ENCODE results near the gene EPHB1.

Gene EPHB1

DNA sequence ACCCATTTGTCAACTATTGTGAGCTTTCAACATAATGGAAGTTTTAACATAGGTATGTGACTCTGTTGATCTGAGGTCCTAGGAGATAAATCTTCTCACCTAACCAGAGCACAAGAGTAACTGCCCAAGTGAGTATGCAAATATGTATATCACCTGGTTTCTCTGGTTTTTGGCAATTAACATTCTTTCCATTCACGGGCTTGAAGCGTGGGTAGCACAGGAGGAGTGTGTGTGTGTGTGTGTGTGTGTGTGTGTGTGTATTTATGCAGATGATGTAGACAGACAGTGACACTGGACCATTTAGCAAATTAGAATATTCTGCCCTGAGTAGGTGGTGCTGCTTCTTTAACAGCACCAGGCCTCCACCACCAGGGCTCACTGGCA is 15.0 kb downstream of the EPHB1 start:
- no peak for DNase-seq

- DNase-seq, result no peak
Observed at GRCh38 chr3:134810850-134811249, 15.8 kb downstream of the EPHB1 start.

DNA sequence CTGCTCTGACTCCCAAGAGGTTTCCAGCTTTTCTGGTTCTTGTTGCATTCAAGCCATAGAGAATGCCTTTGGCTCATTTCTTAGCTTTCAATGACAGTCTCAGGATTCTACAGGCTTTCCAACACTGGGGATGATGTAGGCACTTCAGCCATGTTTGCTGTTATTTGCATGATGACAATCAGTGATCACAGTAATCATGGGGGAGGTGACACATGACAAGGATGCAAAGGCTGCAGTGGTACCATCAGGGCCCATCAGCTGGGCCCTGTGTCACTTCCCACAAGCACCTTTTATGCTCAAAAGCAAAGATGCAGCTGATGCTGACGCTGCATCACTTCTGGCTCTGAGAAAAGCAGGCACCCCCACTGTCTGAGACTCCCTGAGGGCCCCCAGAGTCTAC is 18.6 kb downstream of the EPHB1 start:
- no peak for DNase-seq

DNA sequence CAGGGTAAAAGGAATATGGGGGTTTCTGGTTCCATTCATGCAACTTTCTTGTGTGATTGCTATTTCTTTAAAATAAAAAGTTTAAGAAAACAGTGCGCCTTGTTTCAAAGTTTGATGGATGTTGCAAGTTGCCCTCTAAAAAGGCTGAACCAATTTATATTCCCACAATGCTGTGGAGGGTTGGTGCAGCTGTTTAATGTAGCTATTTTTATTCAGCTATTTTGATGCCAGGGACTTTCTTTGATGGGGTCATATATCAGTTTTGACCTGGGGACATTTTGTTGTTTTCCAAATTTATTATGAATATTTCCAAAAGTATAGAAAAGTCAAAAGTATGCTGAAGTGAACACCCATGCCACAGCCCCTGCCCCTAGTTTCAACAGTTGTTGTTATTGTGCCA is 20.5 kb downstream of the EPHB1 start:
- no peak for DNase-seq

DNA sequence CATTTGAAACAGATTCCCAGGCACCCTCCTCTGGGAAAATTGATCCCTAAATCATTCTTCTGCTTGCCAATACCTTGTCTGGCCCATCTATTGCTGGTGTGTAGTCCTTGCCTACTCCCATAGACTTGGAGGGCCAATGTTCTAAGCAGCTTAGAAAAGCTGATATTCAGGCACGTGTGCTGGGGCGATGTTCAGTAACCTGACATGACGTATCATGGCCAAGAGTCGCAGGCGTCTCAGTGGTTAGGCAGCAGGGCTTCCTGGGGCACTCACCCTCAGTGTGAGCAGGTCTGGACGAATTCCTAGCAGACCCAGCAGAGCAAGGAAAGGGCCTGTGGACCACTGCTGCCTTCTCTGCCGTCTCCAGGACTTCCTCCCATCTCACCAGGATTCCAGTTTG is 21.6 kb downstream of the EPHB1 start:
- no peak for DNase-seq

DNA sequence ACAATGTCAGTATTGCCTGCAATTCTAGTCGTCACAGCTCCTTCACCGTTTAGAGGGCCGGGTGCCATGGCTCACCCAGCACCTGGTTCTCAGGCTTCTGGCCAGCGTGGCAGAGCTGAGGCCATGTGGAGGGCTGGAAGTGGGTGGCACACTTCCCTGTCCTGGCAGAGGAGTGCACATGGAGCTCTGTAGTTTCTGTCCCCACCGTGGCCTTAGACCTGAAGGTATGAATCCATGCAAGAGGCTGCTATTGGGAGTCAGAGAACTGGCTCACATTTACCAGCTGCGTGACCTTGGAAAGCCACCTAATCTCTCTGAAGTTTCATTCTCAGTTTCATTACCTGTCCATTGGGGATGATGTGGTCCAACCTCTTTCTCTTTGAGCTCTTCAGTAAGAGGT is 22.2 kb downstream of the EPHB1 start:
- no peak for DNase-seq

DNA sequence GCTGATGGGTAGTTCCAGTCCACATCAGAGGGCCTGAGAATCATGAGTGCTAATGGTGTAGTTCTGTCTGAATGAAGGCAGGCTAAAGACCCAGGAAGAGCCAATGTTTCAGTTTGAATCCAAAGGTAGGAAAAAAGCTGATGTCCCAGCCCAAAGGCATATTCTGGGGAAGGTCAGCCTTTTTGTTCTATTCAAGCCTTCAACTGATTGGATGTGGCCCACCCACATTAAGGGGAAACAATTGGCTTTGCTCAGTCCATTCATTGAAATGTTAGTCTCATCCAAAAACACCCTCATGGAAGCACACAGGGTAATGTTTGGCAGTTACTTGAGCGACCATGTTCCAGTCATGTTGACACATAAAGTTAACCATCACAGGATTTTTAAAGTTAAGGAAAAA is 25.9 kb downstream of the EPHB1 start:
- DNase-seq, result no peak

GRCh38 chr3:134822090-134822489 is 27.0 kb downstream of the EPHB1 start:
- no peak for DNase-seq

- no peak for DNase-seq
Observed at GRCh38 chr3:134823679-134824078, 28.6 kb downstream of the EPHB1 start.

DNA sequence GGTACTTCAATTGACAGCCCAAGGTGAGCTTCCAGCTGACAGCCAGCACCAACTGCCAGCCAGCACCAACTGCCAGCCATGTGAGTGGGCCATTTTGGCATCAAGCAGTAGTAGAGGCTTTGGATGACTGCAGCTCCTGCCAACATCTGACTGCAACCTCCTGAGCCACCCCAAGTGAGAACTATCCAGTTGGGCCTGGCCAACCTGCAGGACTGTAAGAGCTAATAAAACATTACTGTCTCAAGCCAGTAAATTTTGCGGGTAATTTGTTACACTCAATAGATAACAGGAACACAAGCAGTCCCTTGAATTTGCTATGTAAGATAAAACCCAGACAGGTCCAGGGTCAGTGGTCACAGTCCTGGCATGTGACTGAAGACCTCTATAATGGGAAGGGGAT is 29.7 kb downstream of the EPHB1 start:
- no peak for DNase-seq

DNA sequence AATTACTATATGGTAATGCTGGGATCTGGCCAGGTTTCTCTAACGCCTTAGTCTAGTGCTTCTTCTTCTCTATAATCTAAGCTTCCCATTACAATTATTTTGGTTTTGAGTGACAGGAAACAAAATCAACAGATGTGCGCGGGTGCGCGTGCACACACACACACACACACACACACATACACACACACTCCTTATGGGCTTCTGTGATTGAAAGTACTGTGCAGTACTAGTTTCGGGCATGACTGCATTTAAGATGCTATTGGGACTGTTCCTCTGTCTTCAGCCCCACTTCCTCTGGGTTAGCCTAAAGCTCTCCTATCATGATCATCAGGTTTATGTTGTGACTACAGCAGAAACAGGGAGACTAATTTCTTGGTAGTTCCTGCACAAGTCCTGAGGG is 32.2 kb downstream of the EPHB1 start:
- no peak for DNase-seq

DNA sequence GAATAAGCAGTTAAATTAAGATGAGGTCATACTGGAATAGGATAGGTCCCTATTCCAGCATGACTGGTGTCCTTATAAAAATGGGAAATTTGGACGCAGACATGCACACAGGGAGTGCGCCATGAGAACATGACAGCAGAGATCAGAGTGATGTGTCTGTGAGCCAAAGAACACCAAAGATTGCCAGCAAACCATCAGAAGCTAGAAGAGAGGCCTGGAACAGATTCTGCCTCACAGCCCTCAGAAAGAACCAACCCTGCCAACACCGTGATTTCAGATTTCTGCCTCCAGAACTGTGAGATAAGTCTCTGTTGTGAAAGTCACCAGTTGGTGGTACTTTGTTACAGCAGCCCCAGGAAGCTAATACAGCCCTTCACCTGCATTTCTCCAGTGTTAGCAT is 34.7 kb downstream of the EPHB1 start:
- no peak for DNase-seq

DNA sequence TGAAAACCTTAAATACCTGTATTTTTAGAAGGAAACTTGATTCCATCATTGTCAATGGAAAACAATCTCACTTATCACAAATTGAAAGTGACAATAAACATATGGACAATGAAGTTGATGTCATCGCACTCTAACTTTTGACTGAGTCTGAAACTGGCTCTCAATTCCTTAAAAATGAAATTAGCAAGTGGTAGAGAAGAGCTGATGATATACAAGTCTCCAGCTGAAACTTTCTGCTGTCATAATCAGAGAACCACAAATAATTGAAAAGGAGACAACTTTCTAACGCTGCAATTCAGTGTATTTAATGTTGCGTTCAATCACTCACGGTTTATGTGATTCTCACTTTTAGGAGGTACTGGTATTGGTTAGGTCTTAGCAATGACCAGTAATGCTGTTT is 37.5 kb downstream of the EPHB1 start:
- no peak for DNase-seq

GRCh38 chr3:134833453-134834163 is 38.5 kb downstream of the EPHB1 start:
- DNase-seq, result no peak

GRCh38 chr3:134836921-134837320 is 41.9 kb downstream of the EPHB1 start:
- no peak for DNase-seq

DNA sequence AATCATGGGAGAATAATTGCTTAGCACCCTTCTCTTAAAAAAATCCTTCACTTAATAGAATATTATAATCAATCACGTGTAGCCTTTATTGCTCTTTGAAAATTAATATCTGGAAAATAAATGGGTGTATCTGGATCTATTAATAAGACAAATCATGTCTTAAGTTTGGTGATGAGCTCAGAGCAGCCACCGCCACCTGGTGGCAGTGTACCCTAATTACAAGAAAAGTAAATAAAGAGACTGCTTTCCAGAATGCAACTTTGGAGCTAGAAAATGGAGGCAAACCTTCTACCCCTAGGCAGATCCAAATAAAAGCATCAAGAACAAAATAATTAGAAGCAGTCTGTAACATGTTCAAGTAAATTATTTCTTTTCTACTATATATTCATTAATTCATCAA is 43.5 kb downstream of the EPHB1 start:
- no peak for DNase-seq

GRCh38 chr3:134839422-134839821 is 44.4 kb downstream of the EPHB1 start:
- DNase-seq, result no peak

- no peak for DNase-seq
Observed at GRCh38 chr3:134839990-134840389, 44.9 kb downstream of the EPHB1 start.

DNA sequence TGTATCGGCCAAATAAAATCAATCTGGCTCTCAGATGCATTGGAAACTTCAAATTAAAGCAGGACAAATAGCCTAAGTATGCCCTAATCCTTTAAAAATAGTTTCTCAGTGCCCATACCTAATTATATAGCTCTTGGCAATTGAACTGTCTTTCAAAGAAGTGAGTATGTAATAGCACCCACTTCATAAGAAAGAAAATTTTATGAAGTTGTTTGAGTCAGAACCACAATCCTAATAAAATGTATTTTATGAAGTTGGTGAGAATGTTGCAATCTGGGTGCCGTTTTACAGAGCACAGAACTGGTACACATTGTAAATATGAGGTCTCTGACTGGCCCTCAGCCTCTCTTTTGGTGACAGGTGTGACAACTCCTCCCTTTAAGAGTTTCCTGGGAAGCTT is 45.4 kb downstream of the EPHB1 start:
- DNase-seq, result no peak

DNA sequence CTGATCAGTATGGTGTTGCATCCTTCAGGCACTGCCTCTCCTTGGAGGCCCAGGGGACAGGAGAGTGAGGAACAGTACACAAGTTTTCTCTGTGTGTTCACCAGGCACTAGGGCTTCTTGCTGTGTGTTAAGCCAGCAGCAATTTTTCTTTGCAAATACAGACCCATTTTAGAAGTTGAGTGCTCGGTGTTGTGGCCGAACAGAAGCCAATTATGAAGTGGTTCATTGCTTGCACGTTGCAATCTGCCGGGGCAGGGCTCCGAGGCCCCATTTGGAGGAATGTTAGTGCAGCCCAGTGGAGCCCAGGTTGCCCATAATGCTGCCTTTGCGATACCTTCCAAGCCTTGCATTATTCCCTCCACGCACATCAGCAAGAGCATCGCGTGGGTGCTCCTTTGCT is 51.0 kb downstream of the EPHB1 start:
- no peak for DNase-seq

GRCh38 chr3:134846911-134847317 is 51.9 kb downstream of the EPHB1 start:
- DNase-seq, result no peak

- DNase-seq, result no peak
Observed at GRCh38 chr3:134847349-134847748, 52.3 kb downstream of the EPHB1 start.

GRCh38 chr3:134849561-134849960 is 54.5 kb downstream of the EPHB1 start:
- no peak for DNase-seq

DNA sequence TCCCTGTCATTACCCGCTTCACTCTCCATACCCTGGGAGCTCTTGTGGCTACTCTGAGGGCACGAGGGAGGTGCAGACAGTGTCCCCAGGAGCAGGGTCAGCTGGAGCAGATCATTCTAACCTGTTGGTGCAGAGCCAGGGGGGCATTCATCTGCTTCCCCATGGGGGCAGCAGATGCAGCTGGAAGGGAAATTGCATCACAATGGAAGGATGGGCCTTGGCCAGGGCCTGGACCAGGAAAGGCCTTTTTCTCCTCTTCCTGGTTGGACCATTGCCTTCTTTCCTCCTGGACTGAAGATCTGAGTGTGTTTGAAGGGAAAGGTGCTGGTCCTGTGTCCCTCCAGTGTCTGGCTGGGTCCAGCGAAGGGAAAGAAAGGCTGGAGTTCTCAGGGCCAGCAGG is 55.7 kb downstream of the EPHB1 start:
- no peak for DNase-seq

DNA sequence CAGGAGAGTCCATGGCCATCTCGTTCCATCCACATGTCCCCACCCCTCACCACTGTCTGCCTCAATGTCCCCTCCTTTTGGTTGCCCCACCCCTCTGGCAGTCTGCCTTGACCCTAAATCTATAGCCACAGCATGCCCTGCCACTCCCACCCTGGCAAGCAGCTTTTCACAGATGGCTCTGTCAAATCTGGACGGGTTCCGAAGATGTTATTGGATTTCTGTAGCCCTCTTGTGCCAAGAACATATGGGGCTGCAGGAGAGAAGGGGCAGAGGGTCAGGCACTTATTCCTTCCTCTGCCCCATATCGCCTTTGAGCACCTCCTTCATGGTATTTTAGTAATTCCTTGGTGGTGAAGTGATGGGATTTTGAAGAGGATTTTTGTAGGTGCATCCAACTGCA is 57.1 kb downstream of the EPHB1 start:
- DNase-seq, result no peak

DNA sequence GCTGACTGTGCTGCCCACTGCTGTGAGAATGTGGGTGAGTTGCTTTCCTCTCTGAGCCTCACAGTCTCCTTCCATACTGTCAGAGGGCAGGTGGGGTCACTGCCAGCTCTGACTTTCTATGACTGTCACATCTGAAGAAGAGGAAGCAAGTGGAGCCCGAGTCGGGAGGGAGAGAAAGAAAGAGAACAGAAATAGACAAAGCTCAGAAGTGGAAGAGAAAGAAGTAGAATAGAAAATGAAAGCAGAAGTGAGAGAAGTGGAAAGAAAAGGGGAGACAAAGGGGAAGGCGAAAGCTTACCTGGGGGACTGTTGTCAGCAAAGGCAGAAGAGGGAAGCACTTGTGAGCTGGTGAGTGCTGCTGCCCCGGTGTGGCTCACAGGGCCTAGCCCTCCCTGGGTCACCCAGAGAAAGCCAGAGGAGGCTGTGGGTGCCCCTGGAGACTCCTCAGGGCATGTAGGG is 57.9 kb downstream of the EPHB1 start:
- DNase-seq, result no peak
